GM12801 (cell line): ENCODE data around the gene CDC14A.

Experiments
- CTCF ChIP-seq: IDR thresholded peaks from one replicate; pipeline ENCODE4 v1.5.1; 2011; ENCODE audit warnings: control low read depth; ENCODE audit not compliant: insufficient read length; ENCODE audit errors: extremely low read depth

CDC14A gene

GRCh38 chr1:100361511-100362089 lies 9.3 kb downstream of the CDC14A start:
- no peak for TF ChIP-seq CTCF

- TF ChIP-seq CTCF: no peak
Measured at GRCh38 chr1:100362821-100363466, 10.6 kb downstream of the CDC14A start.

- no peak for TF ChIP-seq CTCF
Measured at GRCh38 chr1:100363831-100364230, 11.5 kb downstream of the CDC14A start.

- no peak for TF ChIP-seq CTCF
Measured at GRCh38 chr1:100364697-100365096, 12.4 kb downstream of the CDC14A start.

- no peak for TF ChIP-seq CTCF
Measured at GRCh38 chr1:100366209-100366525, 13.9 kb downstream of the CDC14A start.

- TF ChIP-seq CTCF: no peak
Measured at GRCh38 chr1:100377590-100378361, 25.5 kb downstream of the CDC14A start.

- TF ChIP-seq CTCF: no peak
Measured at GRCh38 chr1:100378956-100379355, 26.6 kb downstream of the CDC14A start.
